ENCODE data around the gene EEF2. TPM values are rescaled to one million over a fixed set of nuclear protein-coding genes. Genes with fewer than 3 reads are reported as not detected.
"Not testable (repeated sequence)": the region's sequence is repeated elsewhere in the genome, so short reads cannot be mapped to it uniquely, and the experiment has no call there.

The EEF2 gene
- total RNA-seq, 1 donor from 2014 or later, result 1,288 TPM

DNA sequence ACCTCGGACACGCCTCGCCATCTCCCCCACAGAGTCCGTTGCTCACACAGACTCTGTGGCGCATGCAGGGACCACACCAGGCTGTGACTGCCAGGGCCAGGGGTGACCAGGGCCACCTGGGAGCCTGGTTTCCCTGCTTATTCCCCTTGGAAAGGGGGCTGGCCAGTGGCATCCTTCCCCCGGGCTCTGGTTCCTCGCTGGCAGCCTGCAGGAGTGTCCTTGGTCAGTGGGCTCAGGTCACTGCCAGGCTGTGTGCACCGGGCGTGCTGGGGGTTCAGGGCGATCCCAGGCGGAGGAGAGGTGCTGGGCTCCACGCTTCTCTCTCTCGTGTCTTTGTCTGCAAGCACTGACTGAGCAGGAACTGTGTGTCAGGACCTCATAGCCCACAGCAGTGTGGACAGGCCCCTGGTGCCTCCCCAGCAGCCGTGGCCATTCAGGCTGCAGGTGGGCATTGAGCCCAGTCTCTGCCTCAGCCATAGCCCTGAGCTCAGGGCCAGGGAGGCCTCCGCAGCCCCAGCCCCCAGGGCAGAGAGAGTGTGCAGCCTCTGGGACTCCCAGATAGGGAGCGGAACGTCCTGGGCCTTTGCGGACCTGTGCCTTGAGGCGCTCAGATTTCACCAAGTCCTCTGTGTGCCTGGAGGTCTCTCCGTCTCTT is 28.8 kb upstream of the EEF2 start:
- peaks cover 7% of the 10 kb centered on the region for H3K4me1 ChIP-seq

DNA sequence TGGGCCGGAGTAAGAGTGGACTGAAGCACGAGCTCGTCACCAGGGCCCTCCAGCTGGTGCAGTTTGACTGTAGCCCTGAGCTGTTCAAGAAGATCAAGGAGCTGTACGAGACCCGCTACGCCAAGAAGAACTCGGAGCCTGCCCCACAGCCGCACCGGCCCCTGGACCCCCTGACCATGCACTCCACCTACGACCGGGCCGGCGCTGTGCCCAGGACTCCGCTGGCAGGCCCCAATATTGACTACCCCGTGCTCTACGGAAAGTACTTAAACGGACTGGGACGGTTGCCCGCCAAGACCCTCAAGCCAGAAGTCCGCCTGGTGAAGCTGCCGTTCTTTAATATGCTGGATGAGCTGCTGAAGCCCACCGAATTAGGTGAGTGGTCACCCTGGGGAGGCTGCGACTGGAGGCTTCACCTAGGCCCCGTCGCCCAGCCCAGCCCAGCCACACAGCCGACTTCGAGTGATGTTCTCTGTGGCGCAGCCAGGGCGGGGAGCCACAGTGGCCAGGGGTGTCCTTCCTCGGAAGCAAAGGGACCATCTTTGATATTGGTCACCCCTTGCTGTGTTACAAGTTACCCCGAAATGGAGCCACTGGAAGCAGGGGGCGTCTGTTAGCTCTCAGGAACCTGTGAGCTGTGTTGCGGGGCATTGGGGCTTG is 27.8 kb upstream of the EEF2 start:
- Histone ChIP-seq H3K36me3 (no peaks in the 10 kb centered on the region), H3K27ac (no peak overlapping the region), H4K20me1 (ENCODE audit: low read depth) (peaks cover 83% of the 10 kb centered on the region)

More for the DNA sequence above, 28.8 kb upstream of the EEF2 start:
- Histone ChIP-seq H3K27ac (no peak overlapping the region), H4K20me1 (ENCODE audit: low read depth) (peaks cover 83% of the 10 kb centered on the region), H3K27me3 (no peaks in the 10 kb centered on the region), H3F3A (ENCODE audit: low read depth) (no peaks in the 10 kb centered on the region), H3K9me3 (ENCODE audit: low read depth) (no peaks in the 10 kb centered on the region), H3K4me2 (no peak overlapping the region), H2AFZ (replicated peaks) (no peak overlapping the region), H3K79me2 (ENCODE audit: low read depth) (peaks cover 90% of the 10 kb centered on the region), H3K9ac (no peak overlapping the region), H3K36me3 (no peaks in the 10 kb centered on the region), H3K4me3 (no peak overlapping the region)
- no peak overlapping the region for H3K4me3 Mint-ChIP-seq
- H3K36me3 Mint-ChIP-seq, result peaks cover 4% of the 10 kb centered on the region
- no peak overlapping the region for H3K27ac Mint-ChIP-seq
- peaks cover 5% of the 10 kb centered on the region for H3K27me3 Mint-ChIP-seq (ENCODE audit: insufficient read depth, low read depth)
- DNase-seq (ENCODE audit: low spot score), result no peak
- peaks cover 13% of the 10 kb centered on the region for H3K4me1 Mint-ChIP-seq
- no peaks in the 10 kb centered on the region for H3K9me3 Mint-ChIP-seq
- TF ChIP-seq, protein P1, sequence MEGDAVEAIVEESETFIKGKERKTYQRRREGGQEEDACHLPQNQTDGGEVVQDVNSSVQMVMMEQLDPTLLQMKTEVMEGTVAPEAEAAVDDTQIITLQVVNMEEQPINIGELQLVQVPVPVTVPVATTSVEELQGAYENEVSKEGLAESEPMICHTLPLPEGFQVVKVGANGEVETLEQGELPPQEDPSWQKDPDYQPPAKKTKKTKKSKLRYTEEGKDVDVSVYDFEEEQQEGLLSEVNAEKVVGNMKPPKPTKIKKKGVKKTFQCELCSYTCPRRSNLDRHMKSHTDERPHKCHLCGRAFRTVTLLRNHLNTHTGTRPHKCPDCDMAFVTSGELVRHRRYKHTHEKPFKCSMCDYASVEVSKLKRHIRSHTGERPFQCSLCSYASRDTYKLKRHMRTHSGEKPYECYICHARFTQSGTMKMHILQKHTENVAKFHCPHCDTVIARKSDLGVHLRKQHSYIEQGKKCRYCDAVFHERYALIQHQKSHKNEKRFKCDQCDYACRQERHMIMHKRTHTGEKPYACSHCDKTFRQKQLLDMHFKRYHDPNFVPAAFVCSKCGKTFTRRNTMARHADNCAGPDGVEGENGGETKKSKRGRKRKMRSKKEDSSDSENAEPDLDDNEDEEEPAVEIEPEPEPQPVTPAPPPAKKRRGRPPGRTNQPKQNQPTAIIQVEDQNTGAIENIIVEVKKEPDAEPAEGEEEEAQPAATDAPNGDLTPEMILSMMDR (IDR thresholded peaks at IDR 0.05), result no peak
- TF ChIP-seq EZH2phosphoT487 (IDR thresholded peaks at IDR 0.05), result no peak
- no peak for TF ChIP-seq EZH2 (IDR thresholded peaks at IDR 0.05)

DNA sequence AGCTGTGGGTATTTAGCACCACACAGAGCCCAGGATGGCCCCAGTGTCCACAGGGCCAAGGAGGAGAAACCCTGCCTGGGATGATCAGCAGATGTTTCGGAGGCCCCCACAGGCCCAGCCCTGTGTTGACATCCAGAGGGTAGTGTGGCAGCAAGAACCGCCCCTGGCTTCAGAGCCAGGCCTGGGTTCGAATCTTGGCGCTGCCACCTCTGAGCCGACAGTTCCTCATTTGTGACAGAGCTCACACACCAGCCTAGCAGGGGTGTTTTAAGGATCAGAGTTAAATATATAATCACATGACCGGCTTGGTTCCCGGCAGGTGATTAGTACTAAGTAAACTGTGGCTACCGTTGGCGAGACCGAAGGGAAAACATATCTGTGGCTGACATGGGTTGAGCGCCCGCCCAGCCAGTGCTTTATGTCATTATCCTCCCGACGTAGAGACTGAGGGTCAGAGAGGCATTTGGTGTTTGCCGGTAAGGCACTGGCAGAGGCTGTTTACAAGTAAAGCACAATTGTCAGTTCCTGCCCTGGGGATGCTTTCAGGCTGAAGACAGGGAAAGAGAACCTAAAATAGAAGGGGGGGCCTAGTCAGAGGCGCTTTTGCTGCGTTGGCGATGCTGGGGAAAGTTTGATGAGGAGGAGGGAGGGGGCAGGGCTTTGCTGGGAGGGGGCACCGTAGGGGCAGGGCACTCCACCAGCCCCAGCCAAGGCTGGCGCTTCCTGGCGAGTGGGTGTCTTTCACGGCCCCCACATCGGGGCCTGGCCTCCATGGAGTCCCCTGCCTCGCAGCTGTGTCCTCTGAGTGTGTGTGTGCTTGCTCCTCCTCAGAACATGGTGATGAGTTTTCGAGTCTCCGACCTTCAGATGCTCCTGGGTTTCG is 27.1 kb upstream of the EEF2 start:
- H3K4me2 ChIP-seq, result no peak overlapping the region
- H3K4me1 ChIP-seq, result peaks cover 13% of the 10 kb centered on the region
- TF ChIP-seq, protein P1 (IDR thresholded peaks at IDR 0.05), result no peak
- TF ChIP-seq EZH2phosphoT487 (IDR thresholded peaks at IDR 0.05) (no peak), EZH2 (IDR thresholded peaks at IDR 0.05) (no peak)
- Mint-ChIP-seq H3K27ac (no peak overlapping the region), H3K4me1 (peaks cover 20% of the 10 kb centered on the region), H3K9me3 (no peaks in the 10 kb centered on the region), H3K27me3 (ENCODE audit: insufficient read depth, low read depth) (peaks cover 10% of the 10 kb centered on the region), H3K4me3 (no peak overlapping the region), H3K36me3 (peaks cover 6% of the 10 kb centered on the region)
- H3K9me3 ChIP-seq (ENCODE audit: low read depth), result no peaks in the 10 kb centered on the region
- no peak for DNase-seq (ENCODE audit: low spot score)
- no peak overlapping the region for H2AFZ ChIP-seq (replicated peaks)
- H4K20me1 ChIP-seq (ENCODE audit: low read depth), result peaks cover 80% of the 10 kb centered on the region
- H3K9ac ChIP-seq, result no peak overlapping the region
- H3K79me2 ChIP-seq (ENCODE audit: low read depth), result peaks cover 89% of the 10 kb centered on the region
- no peaks in the 10 kb centered on the region for H3K36me3 ChIP-seq
- no peak overlapping the region for H3K27ac ChIP-seq
- H3K27me3 ChIP-seq, result no peaks in the 10 kb centered on the region
- H3K4me3 ChIP-seq, result no peak overlapping the region
- H3F3A ChIP-seq (ENCODE audit: low read depth), result no peaks in the 10 kb centered on the region

More for the DNA sequence above, 27.8 kb upstream of the EEF2 start:
- peaks cover 90% of the 10 kb centered on the region for H3K79me2 ChIP-seq (ENCODE audit: low read depth)
- no peak overlapping the region for H3K27ac Mint-ChIP-seq
- H3K36me3 Mint-ChIP-seq, result peaks cover 6% of the 10 kb centered on the region
- no peak overlapping the region for H3K4me2 ChIP-seq
- H2AFZ ChIP-seq (replicated peaks), result no peak overlapping the region
- H3K27me3 Mint-ChIP-seq (ENCODE audit: insufficient read depth, low read depth), result peaks cover 10% of the 10 kb centered on the region
- H3K9me3 ChIP-seq (ENCODE audit: low read depth), result no peaks in the 10 kb centered on the region
- H3K4me3 ChIP-seq, result no peak overlapping the region
- TF ChIP-seq, protein P1 (IDR thresholded peaks at IDR 0.05), result no peak
- TF ChIP-seq EZH2phosphoT487 (IDR thresholded peaks at IDR 0.05) (no peak), EZH2 (IDR thresholded peaks at IDR 0.05) (no peak)
- peaks cover 13% of the 10 kb centered on the region for H3K4me1 ChIP-seq
- DNase-seq (ENCODE audit: low spot score), result no peak
- H3K27me3 ChIP-seq, result no peaks in the 10 kb centered on the region
- peaks cover 20% of the 10 kb centered on the region for H3K4me1 Mint-ChIP-seq
- H3K9me3 Mint-ChIP-seq, result no peaks in the 10 kb centered on the region
- H3F3A ChIP-seq (ENCODE audit: low read depth), result no peaks in the 10 kb centered on the region
- no peak overlapping the region for H3K9ac ChIP-seq
- H3K4me3 Mint-ChIP-seq, result no peak overlapping the region

DNA sequence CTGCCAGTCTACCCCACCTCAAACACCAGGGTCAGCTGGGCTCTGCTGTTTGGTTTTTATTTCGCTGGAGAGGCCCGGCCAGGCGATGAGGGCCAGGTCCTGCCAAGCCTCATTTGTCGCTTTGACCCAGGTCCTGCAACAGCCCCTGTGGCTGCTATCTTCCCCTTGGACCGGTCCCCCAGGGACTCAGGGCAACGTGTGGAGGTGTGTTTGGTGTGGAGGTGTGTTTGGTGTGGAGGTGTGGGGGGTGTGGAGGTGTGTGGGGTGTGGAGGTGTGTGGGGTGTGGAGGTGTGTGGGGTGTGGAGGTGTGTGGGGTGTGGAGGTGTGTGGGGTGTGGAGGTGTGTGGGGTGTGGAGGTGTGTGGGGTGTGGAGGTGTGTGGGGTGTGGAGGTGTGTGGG is 26.2 kb upstream of the EEF2 start:
- H3K9me3 Mint-ChIP-seq; H3K9ac ChIP-seq; H3F3A ChIP-seq (ENCODE audit: low read depth); H3K27ac ChIP-seq; H3K9me3 ChIP-seq (ENCODE audit: low read depth); DNase-seq (ENCODE audit: low spot score); H3K4me2 ChIP-seq; H3K27ac Mint-ChIP-seq; H2AFZ ChIP-seq (replicated peaks); H3K36me3 ChIP-seq; H3K4me3 ChIP-seq; H3K36me3 Mint-ChIP-seq; H3K27me3 ChIP-seq: not testable (repeated sequence)
- H4K20me1 ChIP-seq (ENCODE audit: low read depth), result peaks cover 71% of the 10 kb centered on the region
- peaks cover 13% of the 10 kb centered on the region for H3K4me1 ChIP-seq
- Mint-ChIP-seq H3K4me3 (peak overlapping the region; percentile 55), H3K27me3 (ENCODE audit: insufficient read depth, low read depth) (peaks cover 10% of the 10 kb centered on the region), H3K4me1 (peaks cover 20% of the 10 kb centered on the region)
- H3K79me2 ChIP-seq (ENCODE audit: low read depth), result peaks cover 84% of the 10 kb centered on the region

All from neural progenitor cell (in vitro differentiated cells).